OCI-LY7 (cell line): ENCODE data around the gene KCNB1. TPM values are rescaled to one million over a fixed set of nuclear protein-coding genes. Genes with fewer than 3 reads are reported as not detected.

Source experiments
- BruUV-seq: library from RNA; stranded (reverse); fragments of 400-500 nt; replicated peaks from 2 replicates; lab custom pipeline; 2021; lab: Mats Ljungman, UMichigan
- CTCF ChIA-PET: fragments of 300-600 bp; sonication (Branson Sonifier 250); formaldehyde crosslinking; loops from one replicate; lab custom pipeline; 2022; ENCODE audit warnings: antibody characterized with exemption; ENCODE audit not compliant: unreplicated experiment; lab: Charles Lee
- POLR2A ChIA-PET: fragments of 300-600 bp; sonication (Branson Sonifier 250); formaldehyde crosslinking; loops from one replicate; lab custom pipeline; 2022; ENCODE audit warnings: antibody characterized with exemption; lab: Charles Lee
- DNase-seq: peaks from one replicate; pipeline ENCODE4 v3.0.0-alpha.2; 2015; ENCODE audit warnings: low spot score
- H2AFZ ChIP-seq: fragments of 200-600 bp; sonication (generic), shearing (Covaris generic); 2 replicates; pipeline ENCODE4 v1.6.1; 2014; ENCODE audit warnings: mild to moderate bottlenecking, antibody characterized with exemption, low read length, moderate library complexity
- H3K27ac ChIP-seq: fragments of 200-600 bp; sonication (generic); 2 replicates; pipeline ENCODE4 v1.5.1; 2014; ENCODE audit warnings: mixed run types, low read depth, mild to moderate bottlenecking, moderate library complexity, low read length, inconsistent platforms; ENCODE audit not compliant: poor library complexity, severe bottlenecking
- H3K36me3 ChIP-seq: fragments of 200-600 bp; sonication (generic); 2 replicates; pipeline ENCODE4 v1.6.1; 2014; ENCODE audit warnings: mild to moderate bottlenecking, antibody characterized with exemption, low read length, moderate library complexity, mixed read lengths; ENCODE audit not compliant: insufficient read depth
- H3K4me1 ChIP-seq: fragments of 200-600 bp; sonication (generic); 2 replicates; pipeline ENCODE4 v1.5.1; 2014; ENCODE audit warnings: mild to moderate bottlenecking, low read length; ENCODE audit not compliant: insufficient read depth, poor library complexity, severe bottlenecking
- H3K4me2 ChIP-seq: fragments of 200-600 bp; sonication (generic); 2 replicates; pipeline ENCODE4 v1.6.1; 2014; ENCODE audit warnings: mild to moderate bottlenecking, low read length
- H3K4me3 ChIP-seq: fragments of 200-600 bp; sonication (generic); 2 replicates; pipeline ENCODE4 v1.5.1; 2014; ENCODE audit warnings: mild to moderate bottlenecking, low read depth, low read length; ENCODE audit not compliant: poor library complexity, severe bottlenecking
- H3K79me2 ChIP-seq: fragments of 200-600 bp; sonication (generic); 2 replicates; pipeline ENCODE4 v1.6.1; 2016; ENCODE audit warnings: low read depth, mild to moderate bottlenecking, low read length, moderate library complexity, mixed read lengths; ENCODE audit not compliant: insufficient read depth
- H3K9me2 ChIP-seq: fragments of 200-600 bp; sonication (generic); 2 replicates; pipeline ENCODE4 v1.6.1; 2016; ENCODE audit warnings: mild to moderate bottlenecking, low read length, mixed read lengths; ENCODE audit not compliant: insufficient read depth
- H3K9me3 ChIP-seq: fragments of 200-600 bp; sonication (generic); 2 replicates; pipeline ENCODE4 v1.6.1; 2014; ENCODE audit warnings: mild to moderate bottlenecking, mixed run types, low read length, mixed read lengths
- H4K20me1 ChIP-seq: fragments of 200-600 bp; sonication (generic); 2 replicates; pipeline ENCODE4 v1.6.1; 2014; ENCODE audit warnings: mild to moderate bottlenecking, antibody characterized with exemption, low read length, moderate library complexity, mixed read lengths; ENCODE audit not compliant: insufficient read depth
- CTCF ChIP-seq: fragments of 200-600 bp; sonication (generic); conservative IDR thresholded peaks from 2 replicates; pipeline ENCODE4 v1.5.1; 2014; ENCODE audit warnings: mild to moderate bottlenecking, antibody characterized with exemption, low read length, moderate library complexity, mixed read lengths
- EZH2phosphoT487 ChIP-seq: fragments of 200-600 bp; sonication (generic); IDR thresholded peaks from 2 replicates; pipeline ENCODE4 v1.6.1; 2018; ENCODE audit warnings: low read depth, borderline replicate concordance, mild to moderate bottlenecking, mixed run types, antibody characterized with exemption, low read length, moderate library complexity, mixed read lengths
- intact Hi-C: fragments of 100-400 bp; cut with micrococcal nuclease; formaldehyde crosslinking; loops from one replicate; pipeline ENCODE4 v1.10.0; 2022; ENCODE audit not compliant: unreplicated experiment
- total RNA-seq, 2 experiments: library from RNA; depleted of rRNA in 1 of 2; stranded (reverse); fragments of >200 nt in 1 of 2; shearing (Covaris generic) in 1 of 2; gene quantifications; 2 replicates each; pipeline ENCODE4 v1.2.3, GENCODE V29; 2014 to 2022

The KCNB1 gene
- total RNA-seq, 2 experiments from 2014 or later, result not detected

GRCh38 chr20:49482173-49482572 lies 295 bp downstream of the KCNB1 start:
- intact Hi-C loops, result no loop called here
- CTCF ChIA-PET, result no interaction called here

GRCh38 chr20:49481116-49481515 lies 1.4 kb downstream of the KCNB1 start:
- Histone ChIP-seq H3K79me2 (no peaks in the 10 kb centered on the region), H3K27ac (no peak overlapping the region), H3K36me3 (no peaks in the 10 kb centered on the region), H3K9me3 (no peaks in the 10 kb centered on the region), H3K4me1 (no peaks in the 10 kb centered on the region), H4K20me1 (no peaks in the 10 kb centered on the region), H3K4me2 (no peak overlapping the region), H2AFZ (no peak overlapping the region), H3K4me3 (no peak overlapping the region), H3K9me2 (no peaks in the 10 kb centered on the region)
- POLR2A ChIA-PET, result no interaction called here
- no peak for TF ChIP-seq EZH2phosphoT487
- no peak for TF ChIP-seq CTCF
- CTCF ChIA-PET, result no interaction called here
- DNase-seq, result no peak
- intact Hi-C loops, result no loop called here
- BruUV-seq, result no TSS peak

More at GRCh38 chr20:49482173-49482572, 295 bp downstream of the KCNB1 start:
- Histone ChIP-seq H3K36me3 (no peaks in the 10 kb centered on the region), H3K79me2 (no peaks in the 10 kb centered on the region), H2AFZ (no peak overlapping the region), H3K4me1 (no peaks in the 10 kb centered on the region), H3K4me2 (no peak overlapping the region), H3K9me3 (no peaks in the 10 kb centered on the region), H3K9me2 (no peaks in the 10 kb centered on the region), H3K27ac (no peak overlapping the region), H3K4me3 (no peak overlapping the region), H4K20me1 (no peaks in the 10 kb centered on the region)
- TF ChIP-seq EZH2phosphoT487, result no peak
- no peak for TF ChIP-seq CTCF
- POLR2A ChIA-PET, result no interaction called here
- no TSS peak for BruUV-seq
- DNase-seq, result no peak

- Histone ChIP-seq H3K36me3 (no peaks in the 10 kb centered on the region), H2AFZ (no peak overlapping the region), H3K4me3 (no peak overlapping the region), H3K9me2 (no peaks in the 10 kb centered on the region), H3K9me3 (no peaks in the 10 kb centered on the region), H3K4me1 (no peaks in the 10 kb centered on the region), H3K27ac (no peak overlapping the region), H4K20me1 (no peaks in the 10 kb centered on the region), H3K79me2 (no peaks in the 10 kb centered on the region), H3K4me2 (no peak overlapping the region)
- intact Hi-C loops, result no loop called here
- CTCF ChIA-PET, result no interaction called here
- POLR2A ChIA-PET, result no interaction called here
- TF ChIP-seq CTCF (no peak), EZH2phosphoT487 (no peak)
- BruUV-seq, result no TSS peak
- DNase-seq, result no peak
Measured at GRCh38 chr20:49480236-49480635, 2.2 kb downstream of the KCNB1 start.
